ENCODE results near the gene HOXC5. TPM values are rescaled to one million over a fixed set of nuclear protein-coding genes. Genes with fewer than 3 reads are reported as not detected.

The HOXC5 gene
- total RNA-seq, 1 experiment from 2014 or later, result not detected

DNA sequence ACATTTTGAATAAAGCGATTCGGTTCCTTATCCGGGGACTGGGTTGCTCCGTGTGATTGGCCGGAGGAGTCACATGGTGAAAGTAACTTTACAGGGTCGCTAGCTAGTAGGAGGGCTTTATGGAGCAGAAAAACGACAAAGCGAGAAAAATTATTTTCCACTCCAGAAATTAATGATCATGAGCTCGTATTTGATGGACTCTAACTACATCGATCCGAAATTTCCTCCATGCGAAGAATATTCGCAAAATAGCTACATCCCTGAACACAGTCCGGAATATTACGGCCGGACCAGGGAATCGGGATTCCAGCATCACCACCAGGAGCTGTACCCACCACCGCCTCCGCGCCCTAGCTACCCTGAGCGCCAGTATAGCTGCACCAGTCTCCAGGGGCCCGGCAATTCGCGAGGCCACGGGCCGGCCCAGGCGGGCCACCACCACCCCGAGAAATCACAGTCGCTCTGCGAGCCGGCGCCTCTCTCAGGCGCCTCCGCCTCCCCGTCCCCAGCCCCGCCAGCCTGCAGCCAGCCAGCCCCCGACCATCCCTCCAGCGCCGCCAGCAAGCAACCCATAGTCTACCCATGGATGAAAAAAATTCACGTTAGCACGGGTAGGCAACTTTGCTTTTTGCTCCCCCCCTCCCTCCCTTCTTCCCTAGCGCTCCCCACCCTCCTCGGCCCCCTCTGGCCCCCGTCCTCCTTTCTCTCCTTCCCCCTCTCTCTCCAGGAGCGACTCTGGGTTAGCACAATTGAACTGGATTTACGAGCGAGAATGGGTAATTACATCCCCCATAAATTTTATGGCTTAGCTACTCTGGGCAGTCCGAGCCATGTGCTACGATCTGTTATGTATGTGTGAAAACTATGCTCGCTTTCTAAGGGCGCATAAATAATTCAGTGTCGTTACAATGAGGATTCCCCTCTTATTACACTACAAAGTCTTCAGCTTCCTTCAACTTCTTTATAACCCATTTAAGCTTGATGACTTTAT is 21.2 kb downstream of the HOXC5 start, which contains the start of gene HOXC4:
TSS of gene HOXC4 (plus strand) at position 85 of the 991 bp plus-strand sequence. CDS start at position 173, 88 bp downstream.
- H3K4me2 ChIP-seq (ENCODE audit: low read depth, low read length, poor library complexity, severe bottlenecking), result peak within 1 kb of the TSS; percentile 99
- H3K79me2 ChIP-seq (ENCODE audit: low read length), result peaks cover 17% of the 10 kb centered on the region
- peaks cover 8% of the 10 kb centered on the region; the same call in 1 of the 2 replicates for H3K36me3 ChIP-seq (ENCODE audit: insufficient read depth, low read length)
- H3K9me3 ChIP-seq (ENCODE audit: low read length), result no peaks in the 10 kb centered on the region
- H4K20me1 ChIP-seq (ENCODE audit: insufficient read depth, low read depth, low read length), result peaks cover 4% of the 10 kb centered on the region; the same call in 1 of the 2 replicates
- peaks cover 36% of the 10 kb centered on the region for H3K4me1 ChIP-seq (ENCODE audit: low read length)
- H3K27me3 ChIP-seq (ENCODE audit: low read length), result no peaks in the 10 kb centered on the region
- peak within 1 kb of the TSS; percentile 95 for H3K9ac ChIP-seq (ENCODE audit: low read length)
- H3K9me2 ChIP-seq (replicated peaks; ENCODE audit: insufficient read depth, low read length), result no peaks in the 10 kb centered on the region
- H2AFZ ChIP-seq (ENCODE audit: low read length), result peak within 1 kb of the TSS; percentile 39; the same call in 1 of the 2 replicates
- H3K4me3 ChIP-seq (ENCODE audit: low read length), result peak within 1 kb of the TSS; percentile 98
- peak within 1 kb of the TSS; percentile 83 for H3K27ac ChIP-seq (ENCODE audit: low read length)
- DNase-seq, result peak; percentile 95

DNA sequence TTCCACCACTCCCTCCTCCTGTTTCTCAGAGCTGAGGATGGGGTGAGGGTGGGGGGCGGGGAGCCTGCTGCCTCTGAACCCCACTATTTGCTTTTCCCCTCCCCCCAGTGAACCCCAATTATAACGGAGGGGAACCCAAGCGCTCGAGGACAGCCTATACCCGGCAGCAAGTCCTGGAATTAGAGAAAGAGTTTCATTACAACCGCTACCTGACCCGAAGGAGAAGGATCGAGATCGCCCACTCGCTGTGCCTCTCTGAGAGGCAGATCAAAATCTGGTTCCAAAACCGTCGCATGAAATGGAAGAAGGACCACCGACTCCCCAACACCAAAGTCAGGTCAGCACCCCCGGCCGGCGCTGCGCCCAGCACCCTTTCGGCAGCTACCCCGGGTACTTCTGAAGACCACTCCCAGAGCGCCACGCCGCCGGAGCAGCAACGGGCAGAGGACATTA is 21.9 kb downstream of the HOXC5 start:
- Histone ChIP-seq H3K9me2 (replicated peaks; ENCODE audit: insufficient read depth, low read length) (no peaks in the 10 kb centered on the region), H3K4me3 (ENCODE audit: low read length) (peak overlapping the region; percentile 98), H2AFZ (ENCODE audit: low read length) (no peak overlapping the region), H3K9me3 (ENCODE audit: low read length) (no peaks in the 10 kb centered on the region), H4K20me1 (ENCODE audit: insufficient read depth, low read depth, low read length) (peaks cover 4% of the 10 kb centered on the region; the same call in 1 of the 2 replicates), H3K27me3 (ENCODE audit: low read length) (no peaks in the 10 kb centered on the region), H3K79me2 (ENCODE audit: low read length) (peaks cover 17% of the 10 kb centered on the region), H3K27ac (ENCODE audit: low read length) (peak overlapping the region; percentile 83), H3K36me3 (ENCODE audit: insufficient read depth, low read length) (peaks cover 8% of the 10 kb centered on the region; the same call in 1 of the 2 replicates), H3K4me1 (ENCODE audit: low read length) (peaks cover 36% of the 10 kb centered on the region), H3K9ac (ENCODE audit: low read length) (peak overlapping the region; percentile 95), H3K4me2 (ENCODE audit: low read depth, low read length, poor library complexity, severe bottlenecking) (peak overlapping the region; percentile 99)
- no peak for DNase-seq

DNA sequence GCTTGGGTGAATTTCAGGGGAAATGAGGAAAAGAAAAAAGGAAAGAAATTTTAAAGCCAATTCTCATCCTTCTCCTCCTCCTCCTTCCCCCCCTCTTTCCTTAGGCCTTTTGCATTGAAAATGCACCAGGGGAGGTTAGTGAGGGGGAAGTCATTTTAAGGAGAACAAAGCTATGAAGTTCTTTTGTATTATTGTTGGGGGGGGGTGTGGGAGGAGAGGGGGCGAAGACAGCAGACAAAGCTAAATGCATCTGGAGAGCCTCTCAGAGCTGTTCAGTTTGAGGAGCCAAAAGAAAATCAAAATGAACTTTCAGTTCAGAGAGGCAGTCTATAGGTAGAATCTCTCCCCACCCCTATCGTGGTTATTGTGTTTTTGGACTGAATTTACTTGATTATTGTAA is 22.7 kb downstream of the HOXC5 start:
- Histone ChIP-seq H3K4me1 (ENCODE audit: low read length) (peaks cover 36% of the 10 kb centered on the region), H3K9me3 (ENCODE audit: low read length) (no peaks in the 10 kb centered on the region), H4K20me1 (ENCODE audit: insufficient read depth, low read depth, low read length) (peaks cover 4% of the 10 kb centered on the region; the same call in 1 of the 2 replicates), H3K36me3 (ENCODE audit: insufficient read depth, low read length) (peaks cover 8% of the 10 kb centered on the region; the same call in 1 of the 2 replicates), H3K4me3 (ENCODE audit: low read length) (peak overlapping the region; percentile 47), H3K79me2 (ENCODE audit: low read length) (peaks cover 17% of the 10 kb centered on the region), H3K27ac (ENCODE audit: low read length) (peak overlapping the region; percentile 46), H3K9ac (ENCODE audit: low read length) (peak overlapping the region; percentile 52), H3K9me2 (replicated peaks; ENCODE audit: insufficient read depth, low read length) (no peaks in the 10 kb centered on the region), H2AFZ (ENCODE audit: low read length) (no peak overlapping the region), H3K27me3 (ENCODE audit: low read length) (no peaks in the 10 kb centered on the region), H3K4me2 (ENCODE audit: low read depth, low read length, poor library complexity, severe bottlenecking) (peak overlapping the region; percentile 99)
- no peak for DNase-seq

DNA sequence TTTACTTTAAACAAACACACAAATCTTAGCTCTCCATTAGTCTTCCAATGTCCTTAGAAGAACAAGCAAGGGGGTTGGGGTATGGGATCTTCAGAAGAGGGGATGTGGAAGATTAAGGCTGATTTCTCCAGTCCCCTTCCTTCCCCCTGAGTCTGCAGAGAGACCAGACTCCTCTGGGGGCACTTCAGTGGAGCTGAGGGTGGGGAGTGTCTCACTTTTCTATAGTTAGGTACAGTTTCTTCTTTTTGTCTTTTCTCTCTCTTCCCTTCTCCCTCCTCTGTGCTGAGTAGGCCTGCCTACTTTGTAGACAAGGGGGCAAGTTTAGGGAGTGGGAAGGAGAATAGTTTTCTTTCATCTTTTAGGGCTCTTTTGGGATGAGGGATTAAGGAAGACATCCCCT is 23.3 kb downstream of the HOXC5 start:
- H3K4me1 ChIP-seq (ENCODE audit: low read length), result peaks cover 36% of the 10 kb centered on the region
- no peaks in the 10 kb centered on the region for H3K9me3 ChIP-seq (ENCODE audit: low read length)
- H3K9me2 ChIP-seq (replicated peaks; ENCODE audit: insufficient read depth, low read length), result no peaks in the 10 kb centered on the region
- no peak for DNase-seq
- H3K4me2 ChIP-seq (ENCODE audit: low read depth, low read length, poor library complexity, severe bottlenecking), result peak overlapping the region; percentile 99
- peaks cover 17% of the 10 kb centered on the region for H3K79me2 ChIP-seq (ENCODE audit: low read length)
- no peaks in the 10 kb centered on the region for H3K27me3 ChIP-seq (ENCODE audit: low read length)
- H2AFZ ChIP-seq (ENCODE audit: low read length), result no peak overlapping the region
- peak overlapping the region; percentile 47; the same call in 1 of the 2 replicates for H3K4me3 ChIP-seq (ENCODE audit: low read length)
- peaks cover 4% of the 10 kb centered on the region; the same call in 1 of the 2 replicates for H4K20me1 ChIP-seq (ENCODE audit: insufficient read depth, low read depth, low read length)
- H3K36me3 ChIP-seq (ENCODE audit: insufficient read depth, low read length), result peaks cover 8% of the 10 kb centered on the region; the same call in 1 of the 2 replicates
- peak overlapping the region; percentile 46 for H3K27ac ChIP-seq (ENCODE audit: low read length)
- H3K9ac ChIP-seq (ENCODE audit: low read length), result peak overlapping the region; percentile 52

DNA sequence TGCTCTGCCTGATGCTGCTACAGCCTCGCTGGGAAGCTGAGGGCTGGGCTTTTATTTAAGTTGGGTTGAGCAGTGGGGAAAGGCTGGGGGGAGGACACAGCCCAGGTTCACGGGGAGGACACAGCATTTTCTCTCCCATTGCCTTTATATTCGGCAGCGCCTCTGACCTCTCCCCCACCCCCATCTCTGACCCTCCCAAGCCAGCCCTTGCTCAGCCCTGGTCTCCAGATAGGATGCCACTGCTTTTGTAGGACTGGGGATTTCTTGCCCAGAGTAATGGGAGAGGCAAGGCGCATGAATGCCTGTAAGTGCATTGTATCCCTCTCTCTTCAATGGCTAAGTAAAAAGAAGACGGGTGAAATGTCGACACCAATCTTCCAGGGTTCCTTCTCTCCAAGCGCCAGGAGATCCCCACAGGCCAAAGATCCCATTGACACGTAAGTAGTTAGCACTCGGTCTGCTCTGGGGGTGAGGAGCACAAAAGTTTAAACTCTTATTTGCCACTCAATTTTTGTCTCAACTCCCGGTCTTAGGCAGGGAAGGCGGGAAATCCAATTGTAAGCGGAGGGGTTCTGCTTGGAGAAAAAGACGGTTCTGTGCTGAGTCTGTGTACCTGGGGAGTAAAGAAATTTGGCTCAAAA is 25.4 kb downstream of the HOXC5 start:
- Histone ChIP-seq H4K20me1 (ENCODE audit: insufficient read depth, low read depth, low read length) (peaks cover 4% of the 10 kb centered on the region; the same call in 1 of the 2 replicates), H3K4me1 (ENCODE audit: low read length) (peaks cover 21% of the 10 kb centered on the region), H3K4me2 (ENCODE audit: low read depth, low read length, poor library complexity, severe bottlenecking) (no peak overlapping the region), H3K79me2 (ENCODE audit: low read length) (peaks cover 17% of the 10 kb centered on the region), H2AFZ (ENCODE audit: low read length) (no peak overlapping the region), H3K36me3 (ENCODE audit: insufficient read depth, low read length) (peaks cover 8% of the 10 kb centered on the region; the same call in 1 of the 2 replicates), H3K9me2 (replicated peaks; ENCODE audit: insufficient read depth, low read length) (no peaks in the 10 kb centered on the region), H3K27me3 (ENCODE audit: low read length) (no peaks in the 10 kb centered on the region), H3K27ac (ENCODE audit: low read length) (no peak overlapping the region), H3K9ac (ENCODE audit: low read length) (no peak overlapping the region), H3K9me3 (ENCODE audit: low read length) (no peaks in the 10 kb centered on the region), H3K4me3 (ENCODE audit: low read length) (no peak overlapping the region)
- no peak for DNase-seq

DNA sequence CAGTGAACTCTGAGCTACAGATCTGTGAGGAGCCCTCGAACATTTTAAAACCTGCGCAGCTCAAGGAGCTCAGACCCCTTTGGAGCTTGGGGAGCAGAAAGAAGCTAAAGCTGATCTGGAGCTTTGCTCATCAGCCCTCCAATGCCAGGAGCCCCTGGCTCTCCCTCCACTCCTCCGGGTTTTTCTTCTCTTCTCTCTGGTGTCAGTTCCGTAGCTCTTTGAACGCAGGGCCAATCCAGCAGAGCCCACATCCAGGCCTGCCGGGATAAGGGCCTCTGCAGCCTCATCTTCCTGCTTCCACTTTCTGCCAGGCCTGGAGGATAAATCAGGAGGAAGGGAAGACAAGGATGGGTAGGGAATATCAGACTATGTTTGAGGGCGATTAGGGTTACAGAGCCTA is 26.8 kb downstream of the HOXC5 start:
- H3K27ac ChIP-seq (ENCODE audit: low read length), result no peak overlapping the region
- no peak overlapping the region for H3K9ac ChIP-seq (ENCODE audit: low read length)
- H3K4me3 ChIP-seq (ENCODE audit: low read length), result no peak overlapping the region
- peaks cover 3% of the 10 kb centered on the region; the same call in 1 of the 2 replicates for H4K20me1 ChIP-seq (ENCODE audit: insufficient read depth, low read depth, low read length)
- no peaks in the 10 kb centered on the region for H3K9me3 ChIP-seq (ENCODE audit: low read length)
- H3K9me2 ChIP-seq (replicated peaks; ENCODE audit: insufficient read depth, low read length), result no peaks in the 10 kb centered on the region
- no peak overlapping the region for H2AFZ ChIP-seq (ENCODE audit: low read length)
- peaks cover 7% of the 10 kb centered on the region for H3K79me2 ChIP-seq (ENCODE audit: low read length)
- no peak overlapping the region for H3K4me2 ChIP-seq (ENCODE audit: low read depth, low read length, poor library complexity, severe bottlenecking)
- peaks cover 8% of the 10 kb centered on the region; the same call in 1 of the 2 replicates for H3K36me3 ChIP-seq (ENCODE audit: insufficient read depth, low read length)
- no peaks in the 10 kb centered on the region for H3K27me3 ChIP-seq (ENCODE audit: low read length)
- DNase-seq, result no peak
- peaks cover 17% of the 10 kb centered on the region for H3K4me1 ChIP-seq (ENCODE audit: low read length)

DNA sequence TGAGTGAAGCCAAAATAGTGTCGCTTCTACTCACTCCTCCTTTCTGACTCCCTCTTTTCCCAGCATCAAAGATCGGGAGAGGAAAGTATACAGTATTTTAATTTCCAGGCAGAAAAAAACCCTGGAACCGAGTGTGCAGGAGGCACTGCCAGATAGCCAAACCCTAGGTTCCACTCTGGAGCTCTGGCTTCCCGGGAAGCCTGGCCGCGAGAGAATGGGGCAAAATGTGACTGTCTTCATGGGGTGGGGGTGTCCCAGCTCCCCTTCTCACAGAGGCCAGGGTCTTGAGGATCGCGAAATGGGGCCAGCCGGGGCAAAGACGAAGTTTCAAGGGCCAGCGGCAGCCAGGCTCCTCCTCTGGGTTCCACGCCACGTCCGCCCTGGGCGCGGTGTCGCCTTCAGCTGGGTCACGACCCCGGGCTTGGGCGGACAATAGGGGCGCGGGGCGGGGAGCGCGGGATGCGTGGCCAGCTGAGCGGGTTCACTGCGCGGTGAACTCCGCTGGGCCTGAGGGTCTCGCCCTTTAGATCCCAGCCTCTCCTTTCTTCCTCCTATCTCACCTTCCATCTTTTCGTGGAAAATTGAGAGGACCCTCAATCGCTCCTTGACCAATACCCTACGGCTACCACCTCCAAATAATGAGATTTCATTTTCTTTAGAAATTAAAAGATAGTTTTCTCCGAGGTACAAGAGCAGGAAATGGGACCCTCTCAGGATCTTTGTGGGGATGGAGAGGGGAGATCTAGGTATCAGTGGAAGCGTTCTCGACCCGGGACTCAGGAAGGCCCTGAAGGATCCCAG is 27.5 kb downstream of the HOXC5 start:
- H3K27ac ChIP-seq (ENCODE audit: low read length), result no peak overlapping the region

More for the DNA sequence above, 27.5 kb downstream of the HOXC5 start:
- Histone ChIP-seq H3K9ac (ENCODE audit: low read length) (no peak overlapping the region), H3K36me3 (ENCODE audit: insufficient read depth, low read length) (peaks cover 7% of the 10 kb centered on the region; the same call in 1 of the 2 replicates), H3K4me1 (ENCODE audit: low read length) (peaks cover 11% of the 10 kb centered on the region), H3K9me2 (replicated peaks; ENCODE audit: insufficient read depth, low read length) (no peaks in the 10 kb centered on the region), H3K9me3 (ENCODE audit: low read length) (no peaks in the 10 kb centered on the region), H3K79me2 (ENCODE audit: low read length) (peaks cover 2% of the 10 kb centered on the region; the same call in 1 of the 2 replicates), H3K4me2 (ENCODE audit: low read depth, low read length, poor library complexity, severe bottlenecking) (no peak overlapping the region), H4K20me1 (ENCODE audit: insufficient read depth, low read depth, low read length) (no peaks in the 10 kb centered on the region), H2AFZ (ENCODE audit: low read length) (no peak overlapping the region), H3K27me3 (ENCODE audit: low read length) (no peaks in the 10 kb centered on the region), H3K4me3 (ENCODE audit: low read length) (no peak overlapping the region)
- no peak for DNase-seq
